Measurements from ENCODE around the gene CSTB.

CSTB gene

DNA sequence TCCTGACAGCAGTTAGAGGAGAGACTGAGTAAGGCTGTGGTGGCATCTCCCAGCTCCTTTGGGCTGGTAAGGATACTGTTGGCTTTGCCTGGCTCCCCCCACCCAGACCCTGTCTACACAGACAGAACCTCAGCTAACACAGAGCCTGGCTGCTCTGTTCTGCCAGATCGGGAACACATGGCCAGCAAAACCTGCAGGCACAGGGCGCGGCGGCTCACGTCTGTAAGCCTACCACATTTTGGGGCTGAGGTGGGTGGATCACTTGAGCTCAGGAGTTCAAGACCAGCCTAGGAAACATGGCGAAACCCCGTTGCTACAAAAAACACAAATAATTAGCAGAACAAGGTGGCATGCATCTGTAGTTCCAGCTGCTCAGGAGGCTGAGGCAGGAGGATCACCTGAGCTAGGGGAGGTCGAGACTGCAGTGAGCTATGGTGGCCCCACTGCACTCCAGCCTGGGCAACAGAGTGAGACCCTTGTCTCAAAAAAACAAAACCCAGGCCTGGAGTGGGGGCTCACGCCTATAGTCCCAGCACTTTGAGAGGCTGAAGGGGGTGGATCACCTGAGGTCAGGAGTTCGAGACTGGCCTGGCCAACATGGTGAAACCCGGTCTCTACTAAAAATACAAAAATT, 6.7 kb downstream of the CSTB start:
- DNase-seq (ENCODE audit: low read depth in 2 of 3, low spot score in 2 of 3) = no peak

DNA sequence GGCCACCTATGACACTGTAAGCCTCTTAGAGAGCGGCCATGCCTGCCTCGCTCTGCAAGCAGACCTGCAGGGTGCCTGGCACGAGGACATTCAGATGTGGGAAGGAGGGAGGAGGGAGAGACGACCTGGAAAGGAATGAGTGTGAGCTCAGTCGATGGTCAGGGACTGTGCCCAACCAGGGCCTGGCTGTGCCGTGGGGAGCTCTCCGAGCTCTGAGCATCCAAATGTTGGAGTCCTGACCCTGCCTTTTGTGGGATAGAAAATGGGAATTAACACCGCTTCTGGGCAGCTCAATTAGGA, 7.3 kb downstream of the CSTB start:
- DNase-seq (ENCODE audit: low read depth in 2 of 3, low spot score in 2 of 3) = no peak

DNA sequence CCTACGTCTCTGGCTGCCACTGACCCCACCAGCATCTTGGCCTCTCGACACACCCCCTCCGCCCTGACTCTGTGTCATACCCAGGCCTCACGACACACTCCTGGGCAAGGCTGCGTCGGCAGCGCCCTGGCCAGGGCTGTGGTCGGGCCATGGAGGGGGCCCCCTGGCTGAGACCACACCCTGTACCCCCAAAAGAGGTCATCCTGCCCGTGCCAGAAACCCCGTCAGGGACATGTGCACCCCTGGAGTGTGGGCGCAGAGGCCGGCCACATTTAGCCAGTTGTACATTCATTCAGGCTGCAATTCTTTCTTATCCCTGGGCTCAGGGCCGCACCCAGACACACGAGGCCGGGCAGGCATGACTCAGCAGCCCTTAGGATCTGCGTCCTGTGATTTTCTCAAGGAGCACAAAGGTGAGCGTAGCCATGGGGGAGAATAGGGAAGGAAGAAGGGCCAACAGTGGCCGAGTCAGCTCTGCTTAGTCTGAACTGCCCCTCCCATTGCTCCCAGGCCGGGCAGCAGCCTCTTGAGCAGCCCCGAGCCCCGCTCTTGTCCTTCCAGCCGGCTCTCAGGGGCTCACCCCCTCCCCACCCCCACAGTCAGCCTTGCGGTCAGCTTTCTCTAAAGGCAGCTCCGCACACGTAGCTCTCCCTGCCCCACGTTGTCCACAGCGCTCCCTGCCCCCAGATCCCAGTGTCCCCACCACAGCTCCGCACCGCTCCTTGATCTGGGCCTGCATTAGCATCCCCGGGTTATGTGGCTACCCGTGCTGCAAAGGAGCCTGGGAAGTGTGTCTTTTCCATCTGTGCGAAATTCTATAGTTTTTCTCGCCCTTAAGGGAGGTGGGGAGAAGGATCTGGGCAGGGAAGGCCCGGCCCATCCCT, 7.9 kb downstream of the CSTB start:
- no peak for DNase-seq (ENCODE audit: low read depth in 2 of 3, low spot score in 2 of 3)

DNA sequence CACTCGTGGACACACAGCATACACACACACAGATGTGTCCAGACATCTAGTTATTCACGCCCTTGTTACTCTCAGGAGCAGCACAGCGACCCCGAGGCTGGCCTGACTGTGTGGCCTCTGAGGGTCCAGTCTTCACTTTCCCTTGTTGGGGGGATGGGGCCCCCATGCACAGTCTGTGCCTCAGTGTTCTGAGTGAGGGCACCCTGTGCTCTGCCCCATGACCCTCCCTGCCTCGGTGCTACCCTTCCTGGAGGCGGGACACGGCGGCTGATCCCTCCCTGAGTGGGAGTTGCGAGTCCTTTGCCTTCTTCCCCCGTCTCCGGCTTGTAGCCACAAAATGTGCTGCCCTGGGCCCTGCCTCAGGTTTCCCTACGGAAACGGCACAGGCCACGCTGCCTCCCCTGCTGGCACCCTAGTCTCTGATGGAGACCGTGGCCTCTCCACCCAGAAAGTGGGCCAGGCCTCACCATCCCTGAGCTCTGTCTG, 8.6 kb downstream of the CSTB start:
- no peak for DNase-seq (ENCODE audit: low read depth in 2 of 3, low spot score in 2 of 3)

DNA sequence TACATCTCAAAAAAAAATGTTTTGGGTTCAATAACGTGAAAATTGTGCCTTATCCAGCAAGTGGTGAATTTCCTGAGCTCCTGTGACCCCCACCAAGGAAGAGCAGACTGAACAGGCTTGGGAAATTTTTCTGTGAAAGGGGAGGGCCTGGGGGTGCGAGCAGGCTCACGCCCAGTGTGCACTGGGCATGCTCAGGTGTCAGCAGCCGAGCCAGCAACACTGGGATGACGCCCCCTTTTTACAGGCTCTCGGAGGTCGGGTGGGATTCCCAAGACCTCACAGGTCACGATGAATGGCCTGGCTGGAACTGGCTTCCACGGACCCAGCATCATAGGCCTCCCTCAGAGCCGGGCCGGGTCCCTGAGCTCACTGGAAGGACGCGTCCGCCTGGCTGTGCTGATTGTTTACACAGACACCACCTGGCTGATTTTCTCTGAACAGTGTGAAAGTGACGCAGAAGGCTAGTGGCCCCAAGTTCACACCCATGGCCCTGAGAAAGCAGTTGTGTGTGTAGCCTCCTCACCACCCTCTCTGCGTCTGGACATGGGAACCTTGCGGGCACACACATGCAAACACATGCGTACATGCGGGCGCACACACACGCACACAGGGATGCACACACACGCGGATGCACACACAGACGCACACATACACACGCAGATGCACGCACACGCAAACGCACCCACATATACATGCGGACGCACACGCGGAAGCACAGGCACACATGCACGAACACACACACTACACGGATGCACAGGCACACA, 9.2 kb downstream of the CSTB start:
- no peak for DNase-seq (ENCODE audit: low read depth in 2 of 3, low spot score in 2 of 3)

DNA sequence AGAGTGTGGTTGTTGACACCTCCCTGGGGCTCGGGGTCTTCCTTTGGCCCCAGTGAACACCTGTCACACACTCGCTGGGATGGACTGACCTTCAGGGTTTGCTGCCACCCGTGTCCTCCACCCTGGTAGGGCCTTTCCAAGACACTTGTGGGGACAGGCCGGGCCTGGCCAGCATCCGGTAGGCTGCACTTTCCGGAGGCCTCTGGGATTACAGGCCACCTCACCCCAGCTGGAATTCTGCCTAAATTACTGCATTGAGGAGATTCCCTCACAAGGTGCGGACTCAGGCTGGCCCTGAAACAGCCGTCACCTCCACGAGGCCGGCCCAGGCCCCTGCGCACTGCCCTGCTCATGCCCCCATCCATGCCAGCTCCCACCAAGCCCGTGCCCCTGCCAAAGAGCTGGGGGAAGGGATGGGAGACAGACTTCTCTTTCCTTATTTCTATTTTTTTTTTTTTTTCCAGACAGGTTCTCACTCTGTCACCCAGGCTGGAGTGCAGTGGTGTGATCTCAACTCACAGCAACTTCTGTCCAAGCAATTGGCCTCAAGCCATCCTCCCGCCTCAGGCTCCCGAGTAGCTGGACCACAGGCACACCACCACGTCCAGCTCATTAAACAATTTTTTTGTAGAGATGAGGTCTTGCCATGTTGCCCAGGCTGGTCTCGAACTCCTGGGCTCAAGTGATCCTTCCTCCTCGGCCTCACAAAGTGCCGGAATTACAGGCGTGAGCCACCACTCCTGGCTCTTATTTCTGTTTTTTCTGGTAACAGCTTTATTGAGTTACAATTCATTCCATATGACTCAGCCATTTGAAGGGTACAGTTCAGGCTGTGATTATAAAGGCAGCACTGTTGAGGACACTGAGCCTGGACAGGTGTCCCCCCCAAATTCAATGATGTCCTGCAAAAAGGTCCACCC, 11.3 kb downstream of the CSTB start:
- no peak for DNase-seq (ENCODE audit: low read depth in 2 of 3, low spot score in 2 of 3)

DNA sequence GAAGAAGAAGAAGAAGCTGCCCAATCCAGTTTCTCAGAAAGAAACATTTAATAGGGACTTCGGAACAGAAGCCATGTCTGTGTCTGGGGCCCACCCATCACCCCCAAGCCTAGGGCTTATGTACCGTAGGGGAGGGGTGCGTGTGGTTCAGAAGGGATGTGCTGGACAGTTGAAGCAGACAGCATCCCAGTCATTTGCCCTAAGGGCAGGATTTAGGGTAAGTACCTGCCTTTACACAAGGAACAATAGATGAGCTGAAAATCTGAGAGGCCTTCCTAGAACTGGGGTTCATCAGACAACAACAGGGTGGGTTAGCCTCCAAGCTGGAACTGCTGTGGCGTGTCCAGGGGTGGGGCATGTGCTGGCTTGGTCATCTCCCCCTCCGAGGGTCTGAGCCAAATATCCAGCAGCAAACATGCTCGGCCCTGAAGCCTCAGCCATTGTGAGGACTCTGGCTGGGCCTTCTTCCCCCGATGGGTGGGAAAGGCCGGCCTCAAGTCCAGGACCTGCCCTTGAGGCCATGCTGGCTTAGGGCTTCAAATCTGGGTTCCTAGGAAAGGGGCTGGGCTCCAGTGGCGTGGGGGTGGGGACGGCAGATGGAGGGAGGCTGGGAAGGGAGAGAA, 12.1 kb downstream of the CSTB start:
- DNase-seq (ENCODE audit: low read depth in 2 of 3, low spot score in 2 of 3) = no peak

DNA sequence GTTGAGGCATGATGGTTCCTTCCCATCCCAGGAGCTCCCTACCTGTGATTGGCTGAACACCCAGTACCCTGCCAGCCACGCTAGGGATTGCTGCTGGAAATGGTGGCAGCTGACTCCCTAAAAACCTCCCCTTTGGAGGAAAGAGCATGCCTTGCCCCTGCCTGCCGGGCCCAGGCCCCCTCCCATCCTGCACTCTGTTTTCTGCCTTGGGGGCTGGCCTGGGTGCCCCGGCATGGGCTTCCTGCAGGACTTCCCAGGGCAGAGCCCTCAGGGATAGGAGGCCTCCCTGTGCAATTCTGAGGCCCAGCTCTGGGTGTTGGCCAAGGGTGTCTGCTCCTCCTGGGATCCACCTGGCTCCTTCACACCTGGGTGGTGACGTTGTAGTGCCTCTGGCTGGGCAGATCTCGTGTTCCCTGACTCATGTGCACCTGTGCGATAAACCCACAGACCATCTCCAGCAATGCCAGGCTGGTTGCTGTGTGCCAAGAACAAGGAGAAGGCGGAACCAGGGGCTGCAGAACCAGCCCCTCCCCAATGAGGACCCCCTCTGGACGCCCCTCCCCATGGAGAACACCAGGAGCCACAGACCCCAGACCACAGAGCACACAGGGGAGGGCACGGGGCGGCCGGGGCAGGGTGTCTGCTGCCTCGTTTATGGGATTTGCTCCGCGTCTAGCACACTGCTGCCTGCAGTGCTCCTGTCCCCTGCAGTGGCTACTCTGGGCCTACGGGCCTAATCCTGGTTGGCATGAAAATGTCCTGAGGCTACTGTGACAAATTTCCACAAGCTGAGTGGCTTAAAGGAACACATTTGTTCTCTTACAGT, 13.6 kb downstream of the CSTB start:
- DNase-seq (ENCODE audit: low read depth in 2 of 3, low spot score in 2 of 3) = no peak

DNA sequence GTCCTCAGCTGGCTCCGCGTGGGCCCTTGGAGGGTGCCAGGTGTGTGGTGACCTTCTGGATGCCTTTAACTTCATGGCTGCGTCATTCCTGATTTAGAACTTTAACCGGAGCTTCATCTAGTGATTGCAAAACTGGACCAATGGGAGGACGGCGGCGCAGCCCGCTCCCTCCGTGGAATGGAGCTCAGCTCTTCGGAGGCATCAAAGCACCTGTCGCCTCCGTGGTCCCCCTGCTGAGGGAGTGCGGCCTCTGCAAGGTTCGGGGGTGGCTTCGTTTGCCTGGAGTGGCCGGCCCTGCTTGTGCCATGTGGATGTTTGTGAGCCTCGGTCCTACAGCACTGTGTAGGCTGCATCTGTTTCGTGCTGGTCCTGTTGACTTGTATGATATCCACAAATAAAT, 14.2 kb downstream of the CSTB start:
- DNase-seq (ENCODE audit: low read depth in 2 of 3, low spot score in 2 of 3) = no peak

DNA sequence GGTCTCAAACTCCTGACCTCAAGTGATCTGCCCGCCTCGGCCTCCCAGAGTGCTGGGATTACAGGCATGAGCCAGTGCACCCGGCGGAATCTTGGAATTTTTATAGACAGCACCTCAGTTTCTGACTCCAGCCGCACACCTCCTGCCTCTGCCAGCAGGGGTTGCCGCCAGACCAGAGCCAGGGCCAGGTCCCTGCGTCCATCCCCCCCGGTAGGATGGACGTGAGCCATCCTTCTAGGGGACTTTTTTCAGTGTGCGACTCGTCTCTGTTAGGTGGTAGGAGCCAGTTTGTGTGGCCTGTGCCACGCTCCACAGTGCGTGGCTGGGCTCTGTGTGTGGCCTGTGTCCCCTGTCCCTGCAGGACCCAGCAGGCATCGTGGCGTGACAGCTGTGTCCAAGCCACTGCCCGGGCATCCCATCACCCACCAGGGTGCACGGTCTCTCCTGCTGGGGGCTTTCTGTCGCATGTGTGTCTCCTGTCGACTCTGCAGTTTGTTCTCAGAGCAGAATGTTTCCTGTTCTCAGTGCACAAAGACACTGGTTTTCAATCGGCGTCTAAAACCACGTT, 15.6 kb downstream of the CSTB start:
- no peak for DNase-seq (ENCODE audit: low read depth in 2 of 3, low spot score in 2 of 3)

DNA sequence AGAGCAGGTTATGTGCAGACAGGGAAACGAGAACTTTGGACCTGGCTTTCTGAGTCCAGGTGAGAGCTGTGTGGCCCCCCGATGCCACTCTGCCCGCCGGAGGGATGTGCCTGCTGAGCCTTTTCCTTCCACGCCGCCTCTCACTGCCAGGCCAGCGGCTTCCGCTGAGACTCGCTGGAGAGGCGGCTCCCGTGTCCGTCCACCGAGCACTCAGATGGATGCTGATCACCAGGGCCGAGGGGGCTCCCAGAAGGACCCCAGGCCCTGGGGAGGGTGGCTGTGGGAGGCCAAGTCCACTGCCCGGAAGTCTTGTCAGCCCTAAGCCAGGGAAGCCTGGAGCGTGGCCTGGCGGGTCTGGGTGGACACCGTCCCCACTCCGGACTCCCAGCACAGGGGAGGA, 16.5 kb downstream of the CSTB start:
- no peak for DNase-seq (ENCODE audit: low read depth in 2 of 3, low spot score in 2 of 3)

DNA sequence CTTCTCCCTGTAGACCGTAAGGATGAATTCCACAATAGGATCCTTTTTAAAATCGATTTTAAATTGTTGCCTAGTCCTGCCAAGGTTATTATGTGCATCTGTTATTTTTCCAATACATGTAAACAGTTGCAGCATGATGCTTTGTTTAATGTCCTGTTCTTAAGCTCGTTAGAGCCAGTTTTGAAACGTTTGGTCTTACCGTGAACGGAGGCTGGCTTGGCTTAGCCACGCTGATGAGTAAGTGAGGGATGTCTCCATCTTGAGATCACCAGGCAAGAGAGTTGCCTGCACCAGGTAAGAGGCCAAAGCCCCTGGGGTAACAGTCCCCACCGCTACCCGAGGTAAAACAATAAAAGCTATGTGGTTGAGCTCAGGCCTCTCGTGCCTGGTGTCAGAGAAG, 17.3 kb downstream of the CSTB start:
- DNase-seq (ENCODE audit: low read depth in 2 of 3, low spot score in 2 of 3) = no peak

DNA sequence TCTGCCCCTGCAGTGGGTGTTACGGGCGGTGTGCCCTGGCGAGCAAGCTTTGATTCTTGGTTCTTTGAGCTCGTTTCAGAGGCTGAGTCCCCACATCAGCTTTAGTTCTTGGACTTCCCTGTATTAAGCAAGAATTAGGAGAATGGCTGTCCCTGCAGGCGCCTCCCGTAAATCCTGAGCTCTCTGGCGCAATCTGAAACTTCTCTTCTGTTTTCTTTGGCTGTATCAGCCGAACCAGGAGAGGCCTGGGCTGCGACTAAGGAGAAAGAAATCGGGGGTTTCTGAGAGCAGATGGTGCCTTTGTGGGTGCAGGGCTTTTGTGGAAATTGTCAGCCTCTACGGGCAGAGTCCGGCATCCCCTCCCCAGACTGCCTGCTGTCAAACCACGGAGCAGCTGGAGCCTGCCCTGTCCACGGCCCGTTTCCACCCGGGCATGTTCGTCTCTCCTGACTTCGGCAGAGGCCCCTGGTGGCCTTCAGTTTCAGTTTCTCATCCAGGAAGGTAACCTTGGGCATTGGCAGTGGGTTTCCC, 17.9 kb downstream of the CSTB start:
- no peak for DNase-seq (ENCODE audit: low read depth in 2 of 3, low spot score in 2 of 3)

DNA sequence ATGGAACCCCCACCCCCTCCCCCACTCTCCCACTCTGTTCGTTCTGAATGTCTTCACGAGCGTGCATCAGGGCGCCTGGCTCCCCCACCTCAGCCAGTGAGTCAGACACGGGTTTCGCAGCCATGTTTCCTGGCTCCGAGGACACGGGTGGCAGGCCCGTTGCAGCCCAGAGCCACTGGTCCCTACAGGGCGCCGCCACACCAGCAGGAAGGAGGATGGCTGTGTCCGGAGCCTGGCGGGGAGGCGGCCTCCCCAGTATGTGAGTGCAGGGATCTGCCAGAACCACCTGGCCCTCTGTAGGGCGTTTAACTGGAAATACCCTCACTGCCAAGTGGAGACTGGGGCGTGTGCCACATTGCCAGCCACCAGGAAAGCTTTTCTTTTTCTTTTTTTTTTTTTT, 18.5 kb downstream of the CSTB start:
- no peak for DNase-seq (ENCODE audit: low read depth in 2 of 3, low spot score in 2 of 3)

DNA sequence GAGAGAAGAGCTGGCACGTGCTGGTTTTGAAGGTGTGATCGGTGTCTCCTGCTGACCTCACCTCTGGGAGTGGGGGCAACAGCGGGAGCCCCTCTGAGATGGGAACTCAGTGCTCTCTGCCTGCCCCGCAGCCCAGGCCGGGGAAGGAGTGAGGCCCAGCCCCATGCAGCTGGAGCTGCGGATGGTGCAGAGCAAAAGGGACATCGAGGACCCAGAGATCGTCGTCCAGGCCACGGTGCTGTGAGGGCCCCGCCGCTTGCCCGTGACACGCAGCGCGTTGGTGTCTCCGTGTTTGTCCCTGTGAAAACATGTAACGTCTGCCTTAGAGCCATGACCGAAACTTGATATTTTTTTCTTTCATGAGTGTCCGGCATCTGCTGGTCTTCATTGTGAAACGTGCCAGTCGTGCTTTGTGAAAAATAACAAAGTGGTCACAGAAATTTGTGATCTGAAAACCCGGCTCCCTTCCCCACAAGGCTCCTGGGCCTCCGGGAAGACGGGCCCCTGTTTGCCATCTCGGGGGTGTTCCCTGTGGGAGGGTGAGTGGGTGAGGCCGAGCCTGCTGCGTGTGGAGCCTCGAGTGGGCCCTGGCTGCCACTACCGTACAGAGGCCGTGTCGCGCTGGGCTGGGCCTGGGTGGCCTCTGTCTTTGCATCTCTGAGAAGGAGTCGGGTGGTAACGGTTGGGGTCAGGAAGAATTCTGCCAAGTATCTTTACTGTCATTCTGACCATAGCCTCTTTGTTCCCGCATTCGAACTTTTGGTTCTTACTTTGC, 20.1 kb downstream of the CSTB start:
- DNase-seq (ENCODE audit: low read depth in 2 of 3, low spot score in 2 of 3) = no peak

DNA sequence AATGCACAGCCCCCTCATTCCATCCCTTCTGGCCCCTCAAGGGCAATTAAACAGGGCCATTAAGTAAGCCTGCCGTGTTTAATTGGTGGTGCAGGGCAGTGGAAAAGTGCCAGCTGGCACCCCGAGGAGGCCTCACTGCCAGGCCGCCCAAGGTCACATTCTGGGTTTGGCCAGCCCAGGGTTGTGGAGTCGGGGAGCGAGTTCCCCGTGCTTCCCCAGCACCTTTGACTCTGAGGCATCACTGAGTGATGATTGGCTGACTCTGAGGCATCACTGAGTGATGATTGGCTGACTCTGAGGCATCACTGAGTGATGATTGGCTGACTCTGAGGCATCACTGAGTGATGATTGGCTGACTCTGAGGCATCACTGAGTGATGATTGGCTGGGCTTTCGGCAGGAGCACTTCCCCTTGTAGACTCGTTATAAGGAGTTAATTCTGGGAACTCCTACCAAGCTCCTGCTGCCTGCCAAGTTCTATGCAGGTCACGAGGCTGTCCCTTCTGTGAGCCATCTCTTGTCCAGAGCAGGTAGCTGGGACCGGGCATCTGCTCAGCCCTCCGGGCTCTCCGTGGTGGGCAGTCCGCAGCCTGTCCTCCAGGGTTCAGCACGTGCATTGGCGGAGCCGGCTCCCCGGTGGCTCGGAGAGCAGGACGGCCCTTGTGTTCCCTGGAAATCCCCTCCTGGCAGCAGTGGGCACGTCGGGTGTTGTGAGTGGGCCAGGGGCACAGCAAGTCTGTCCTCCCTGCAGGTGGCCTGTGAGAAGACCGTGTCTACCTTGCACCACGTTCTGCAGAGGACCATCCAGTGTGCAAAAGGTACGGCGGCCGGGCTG, 20.9 kb downstream of the CSTB start:
- no peak for DNase-seq (ENCODE audit: low read depth in 2 of 3, low spot score in 2 of 3)

DNA sequence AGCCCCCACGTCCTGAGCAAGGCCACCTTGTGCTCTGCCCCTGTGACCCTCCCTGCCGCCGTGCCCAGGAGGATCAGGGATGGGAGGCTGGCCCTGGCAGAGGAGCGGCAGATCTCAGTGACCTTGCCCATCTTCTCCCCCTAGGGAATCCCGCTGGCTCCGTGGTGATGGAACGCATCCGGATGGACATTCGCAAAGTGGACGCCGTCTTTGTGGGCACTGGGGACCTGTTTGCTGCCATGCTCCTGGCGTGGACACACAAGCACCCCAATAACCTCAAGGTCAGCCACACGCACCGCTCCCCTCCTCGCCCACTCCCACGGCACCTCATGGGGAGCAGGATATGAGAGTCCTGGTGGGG, 22.7 kb downstream of the CSTB start:
- no peak for DNase-seq (ENCODE audit: low read depth in 2 of 3, low spot score in 2 of 3)
